ENCODE results near the gene MAPK7.

The MAPK7 gene

DNA sequence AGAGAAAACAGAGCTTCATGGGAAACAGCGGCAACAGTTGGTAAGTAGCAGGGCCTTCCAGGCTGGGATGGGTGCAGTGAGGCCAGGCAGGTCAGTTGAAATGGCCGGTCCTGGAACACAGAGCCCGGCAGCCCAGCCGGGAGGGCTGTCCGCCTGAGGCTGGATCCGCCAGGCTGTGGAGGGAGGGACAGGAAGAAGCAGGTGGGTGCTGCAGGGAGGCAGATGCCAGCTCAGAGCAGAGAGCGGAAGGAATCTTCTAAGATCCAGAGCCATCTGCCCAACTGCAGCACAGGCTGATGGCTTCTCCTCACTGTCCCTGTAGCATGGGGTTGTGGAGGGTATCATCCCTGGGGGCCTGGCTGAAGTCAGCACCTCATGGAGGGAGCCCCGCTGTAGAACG, 33.3 kb downstream of the MAPK7 start:
- POLR2A ChIA-PET = interaction anchor here (0.8 kb wide), 1 partner anchor 42 kb away, joined by 3 read pairs; no protein-coding TSS in a partner anchor
- WGBS (ENCODE audit: insufficient coverage) = no CpG with 5 or more reads among the region's 9 CpGs
- no peaks in the 10 kb centered on the region for H3K9me3 ChIP-seq (ENCODE audit: control extremely low read depth in 1 of 5, control insufficient read depth in 4 of 5, insufficient read depth in 2 of 5, low read depth in 1 of 5, low read length in 4 of 5)
- DNase-seq = no peak
- H3K27me3 ChIP-seq (replicated peaks in 2 of 5; ENCODE audit: control insufficient read depth in 4 of 5, insufficient read depth in 5 of 5, low read length in 4 of 5) = peaks cover 0 to 25% (median 6%) of the 10 kb centered on the region in 5 experiments
- no peak overlapping the region for H3K27ac ChIP-seq (ENCODE audit: insufficient read depth in 1 of 2, low read depth in 1 of 2, low read length in 2 of 2, poor library complexity in 1 of 2, severe bottlenecking in 2 of 2)
- no peak overlapping the region for H3K4me3 ChIP-seq (ENCODE audit: control insufficient read depth in 1 of 7, extremely low read depth in 1 of 7, insufficient read depth in 4 of 7, low read depth in 2 of 7, low read length in 6 of 7)
- H3K36me3 ChIP-seq (ENCODE audit: control insufficient read depth in 4 of 4, insufficient read depth in 4 of 4, low read length in 3 of 4) = no peaks in the 10 kb centered on the region
- H3K4me1 ChIP-seq (ENCODE audit: control extremely low read depth in 1 of 4, control insufficient read depth in 4 of 4, insufficient read depth in 4 of 4, low read length in 3 of 4) = no peaks in the 10 kb centered on the region
- CTCF ChIA-PET = interaction anchor here (0.8 to 1.5 kb wide), 2 partner anchors 8 to 34 kb away, joined by 3 read pairs; partner anchors contain the start of gene MAPK7

DNA sequence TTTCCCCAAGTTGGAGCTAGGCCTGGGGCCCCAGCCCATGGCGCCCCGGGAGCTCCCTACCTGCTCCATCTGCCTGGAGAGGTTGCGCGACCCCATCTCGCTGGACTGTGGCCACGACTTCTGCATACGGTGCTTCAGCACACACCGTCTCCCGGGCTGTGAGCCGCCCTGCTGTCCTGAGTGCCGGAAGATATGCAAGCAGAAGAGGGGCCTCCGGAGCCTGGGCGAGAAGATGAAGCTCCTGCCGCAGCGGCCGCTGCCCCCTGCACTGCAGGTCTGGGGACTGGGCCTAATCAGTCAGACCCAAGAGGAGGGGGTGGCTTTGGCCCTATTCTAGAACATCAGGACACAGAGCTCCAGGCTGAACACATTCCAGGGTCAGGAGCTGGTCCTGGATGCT, 34.2 kb downstream of the MAPK7 start:
- DNase-seq = no peak
- WGBS (ENCODE audit: insufficient coverage) = 98% methylated on average over 16 of the region's 16 CpGs

DNA sequence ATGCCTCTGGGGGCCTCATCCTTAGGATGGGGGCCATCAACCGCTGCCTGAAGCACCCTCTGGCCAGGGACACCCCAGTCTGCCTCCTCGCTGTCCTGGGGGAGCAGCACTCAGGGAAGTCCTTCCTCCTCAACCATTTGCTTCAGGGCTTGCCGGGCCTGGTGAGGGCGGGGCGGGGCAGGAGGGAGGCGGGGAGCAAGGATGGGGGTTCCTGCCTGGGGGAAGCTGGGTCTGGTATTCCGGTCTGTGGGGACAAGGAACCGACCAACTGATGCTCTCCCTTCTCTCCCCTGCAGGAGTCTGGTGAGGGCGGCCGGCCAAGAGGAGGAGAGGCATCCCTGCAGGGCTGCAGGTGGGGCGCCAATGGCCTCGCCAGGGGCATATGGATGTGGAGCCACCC, 34.7 kb downstream of the MAPK7 start:
- Histone ChIP-seq H3K27ac (ENCODE audit: insufficient read depth in 1 of 2, low read depth in 1 of 2, low read length in 2 of 2, poor library complexity in 1 of 2, severe bottlenecking in 2 of 2) (no peak overlapping the region), H3K36me3 (ENCODE audit: control insufficient read depth in 4 of 4, insufficient read depth in 4 of 4, low read length in 3 of 4) (no peaks in the 10 kb centered on the region), H3K27me3 (replicated peaks in 2 of 5; ENCODE audit: control insufficient read depth in 4 of 5, insufficient read depth in 5 of 5, low read length in 4 of 5) (peaks cover 0 to 28% (median 7%) of the 10 kb centered on the region in 5 experiments), H3K4me3 (ENCODE audit: control insufficient read depth in 1 of 7, extremely low read depth in 1 of 7, insufficient read depth in 4 of 7, low read depth in 2 of 7, low read length in 6 of 7) (no peak overlapping the region), H3K9me3 (ENCODE audit: control extremely low read depth in 1 of 5, control insufficient read depth in 4 of 5, insufficient read depth in 2 of 5, low read depth in 1 of 5, low read length in 4 of 5) (no peaks in the 10 kb centered on the region), H3K4me1 (ENCODE audit: control extremely low read depth in 1 of 4, control insufficient read depth in 4 of 4, insufficient read depth in 4 of 4, low read length in 3 of 4) (no peaks in the 10 kb centered on the region)
- WGBS (ENCODE audit: insufficient coverage) = 90% methylated on average over 3 of the region's 12 CpGs
- ChIA-PET CTCF (interaction anchor here (1.1 to 1.6 kb wide), 4 partner anchors 14 to 50 kb away, joined by 3 to 6 read pairs (median 3); partner anchors contain the start of gene MAPK7), POLR2A (no interaction called here)
- no peak for DNase-seq

More for the DNA sequence above, 34.2 kb downstream of the MAPK7 start:
- CTCF ChIA-PET = interaction anchor here (0.8 to 1.6 kb wide), 4 partner anchors 9 to 35 kb away, joined by 3 to 6 read pairs (median 3); partner anchors contain the start of gene MAPK7
- Histone ChIP-seq H3K4me3 (ENCODE audit: control insufficient read depth in 1 of 7, extremely low read depth in 1 of 7, insufficient read depth in 4 of 7, low read depth in 2 of 7, low read length in 6 of 7) (no peak overlapping the region), H3K27me3 (replicated peaks in 2 of 5; ENCODE audit: control insufficient read depth in 4 of 5, insufficient read depth in 5 of 5, low read length in 4 of 5) (peaks cover 0 to 28% (median 6%) of the 10 kb centered on the region in 5 experiments), H3K9me3 (ENCODE audit: control extremely low read depth in 1 of 5, control insufficient read depth in 4 of 5, insufficient read depth in 2 of 5, low read depth in 1 of 5, low read length in 4 of 5) (no peaks in the 10 kb centered on the region), H3K36me3 (ENCODE audit: control insufficient read depth in 4 of 4, insufficient read depth in 4 of 4, low read length in 3 of 4) (no peaks in the 10 kb centered on the region), H3K27ac (ENCODE audit: insufficient read depth in 1 of 2, low read depth in 1 of 2, low read length in 2 of 2, poor library complexity in 1 of 2, severe bottlenecking in 2 of 2) (no peak overlapping the region), H3K4me1 (ENCODE audit: control extremely low read depth in 1 of 4, control insufficient read depth in 4 of 4, insufficient read depth in 4 of 4, low read length in 3 of 4) (no peaks in the 10 kb centered on the region)
- POLR2A ChIA-PET = no interaction called here

DNA sequence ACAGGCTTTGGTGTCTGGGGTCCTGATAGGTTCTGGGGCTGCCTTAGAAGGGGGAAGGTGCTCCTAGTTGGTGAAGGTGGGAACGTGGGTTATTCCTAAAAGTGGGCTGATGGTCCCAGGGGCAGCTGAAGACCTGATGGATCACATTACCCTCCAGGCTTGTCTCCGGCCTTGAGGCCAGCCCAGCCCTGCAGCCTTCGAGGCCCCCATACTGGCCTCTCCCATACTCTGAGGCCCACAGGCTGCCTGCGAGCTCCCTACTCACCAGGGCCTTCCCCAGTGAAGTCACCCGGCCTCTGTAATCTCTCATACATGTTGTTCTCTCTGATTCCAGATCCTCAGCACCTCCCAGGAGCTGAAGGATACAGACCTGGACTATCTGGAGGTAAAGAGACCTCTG, 35.5 kb downstream of the MAPK7 start:
- H3K4me1 ChIP-seq (ENCODE audit: control extremely low read depth in 1 of 4, control insufficient read depth in 4 of 4, insufficient read depth in 4 of 4, low read length in 3 of 4) = peaks cover 0 to 3% (median 0%) of the 10 kb centered on the region in 4 experiments
- ChIA-PET CTCF (interaction anchor here (1.1 to 1.6 kb wide), 3 partner anchors 13 to 51 kb away, joined by 3 to 6 read pairs (median 3); no protein-coding TSS in a partner anchor), POLR2A (no interaction called here)
- no peaks in the 10 kb centered on the region for H3K36me3 ChIP-seq (ENCODE audit: control insufficient read depth in 4 of 4, insufficient read depth in 4 of 4, low read length in 3 of 4)
- peaks cover 0 to 28% (median 8%) of the 10 kb centered on the region in 5 experiments for H3K27me3 ChIP-seq (replicated peaks in 2 of 5; ENCODE audit: control insufficient read depth in 4 of 5, insufficient read depth in 5 of 5, low read length in 4 of 5)
- H3K9me3 ChIP-seq (ENCODE audit: control extremely low read depth in 1 of 5, control insufficient read depth in 4 of 5, insufficient read depth in 2 of 5, low read depth in 1 of 5, low read length in 4 of 5) = no peaks in the 10 kb centered on the region
- no peak overlapping the region for H3K4me3 ChIP-seq (ENCODE audit: control insufficient read depth in 1 of 7, extremely low read depth in 1 of 7, insufficient read depth in 4 of 7, low read depth in 2 of 7, low read length in 6 of 7)
- H3K27ac ChIP-seq (ENCODE audit: insufficient read depth in 1 of 2, low read depth in 1 of 2, low read length in 2 of 2, poor library complexity in 1 of 2, severe bottlenecking in 2 of 2) = no peak overlapping the region
- no peak for DNase-seq
- 90% methylated on average over 4 of the region's 5 CpGs for WGBS (ENCODE audit: insufficient coverage)

DNA sequence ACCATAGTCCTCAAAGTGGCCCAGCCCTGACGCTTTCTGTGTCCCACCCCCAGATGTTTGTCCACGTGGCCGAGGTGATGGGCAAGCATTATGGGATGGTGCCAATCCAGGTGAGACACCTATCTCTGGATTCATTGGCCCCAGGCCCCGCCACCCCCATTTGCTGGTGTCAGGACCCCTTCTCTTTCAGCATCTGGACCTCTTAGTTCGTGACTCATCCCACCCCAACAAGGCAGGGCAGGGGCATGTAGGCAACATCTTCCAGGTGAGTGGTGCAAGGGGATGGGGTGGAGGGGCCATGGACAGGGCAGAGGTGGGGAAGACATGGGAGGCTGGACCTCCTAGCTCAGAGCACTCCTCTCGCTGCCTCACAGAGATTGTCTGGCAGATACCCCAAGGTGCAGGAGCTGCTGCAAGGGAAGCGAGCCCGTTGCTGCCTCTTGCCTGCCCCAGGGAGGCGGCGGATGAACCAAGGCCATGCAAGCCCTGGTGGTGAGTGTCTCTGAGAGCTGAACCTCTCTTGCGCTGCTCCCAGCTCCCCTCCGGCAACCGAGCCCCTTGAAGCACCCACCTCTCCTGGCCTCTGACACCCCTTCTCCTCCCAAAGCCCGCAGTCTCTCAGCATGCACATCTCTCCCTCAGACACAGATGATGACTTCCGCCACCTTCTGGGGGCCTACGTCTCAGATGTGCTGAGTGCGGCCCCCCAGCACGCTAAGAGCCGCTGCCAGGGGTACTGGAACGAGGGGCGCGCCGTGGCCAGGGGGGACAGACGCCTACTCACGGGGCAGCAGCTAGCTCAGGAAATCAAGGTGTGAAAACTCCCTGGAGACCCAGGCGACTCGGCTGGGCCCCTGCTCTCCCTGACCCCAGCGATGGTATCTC, 36.3 kb downstream of the MAPK7 start:
- H3K27me3 ChIP-seq (replicated peaks in 2 of 5; ENCODE audit: control insufficient read depth in 4 of 5, insufficient read depth in 5 of 5, low read length in 4 of 5) = peaks cover 0 to 28% (median 8%) of the 10 kb centered on the region in 5 experiments
- peaks cover 0 to 3% (median 0%) of the 10 kb centered on the region in 4 experiments for H3K4me1 ChIP-seq (ENCODE audit: control extremely low read depth in 1 of 4, control insufficient read depth in 4 of 4, insufficient read depth in 4 of 4, low read length in 3 of 4)
- DNase-seq = no peak
- no peaks in the 10 kb centered on the region for H3K36me3 ChIP-seq (ENCODE audit: control insufficient read depth in 4 of 4, insufficient read depth in 4 of 4, low read length in 3 of 4)
- CTCF ChIA-PET = no interaction called here
- H3K27ac ChIP-seq (ENCODE audit: insufficient read depth in 1 of 2, low read depth in 1 of 2, low read length in 2 of 2, poor library complexity in 1 of 2, severe bottlenecking in 2 of 2) = no peak overlapping the region
- no peak overlapping the region for H3K4me3 ChIP-seq (ENCODE audit: control insufficient read depth in 1 of 7, extremely low read depth in 1 of 7, insufficient read depth in 4 of 7, low read depth in 2 of 7, low read length in 6 of 7)
- no peaks in the 10 kb centered on the region for H3K9me3 ChIP-seq (ENCODE audit: control extremely low read depth in 1 of 5, control insufficient read depth in 4 of 5, insufficient read depth in 2 of 5, low read depth in 1 of 5, low read length in 4 of 5)
- POLR2A ChIA-PET = no interaction called here
- 95% methylated on average over 26 of the region's 28 CpGs for WGBS (ENCODE audit: insufficient coverage)

DNA sequence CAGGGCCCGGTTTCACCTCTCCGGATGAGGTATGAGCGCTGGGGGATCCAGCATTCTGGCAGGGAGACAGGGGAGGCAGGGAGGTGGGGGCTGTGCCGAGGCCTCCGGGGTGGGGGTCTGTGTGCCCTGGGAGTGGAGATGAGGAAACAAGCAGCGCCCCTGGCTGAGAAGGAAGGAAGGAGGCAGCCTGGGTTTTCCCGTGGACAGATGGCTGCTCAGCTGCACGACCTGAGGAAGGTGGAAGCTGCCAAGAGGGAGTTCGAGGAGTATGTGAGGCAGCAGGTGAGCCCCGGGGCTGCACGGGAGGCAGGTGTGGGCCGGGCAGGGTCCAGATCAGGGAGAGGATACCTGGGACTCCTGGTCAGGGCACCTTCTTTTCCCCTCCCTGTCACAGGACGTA, 37.0 kb downstream of the MAPK7 start:
- ChIA-PET CTCF (no interaction called here), POLR2A (no interaction called here)
- DNase-seq = no peak
- Histone ChIP-seq H3K4me1 (ENCODE audit: control extremely low read depth in 1 of 4, control insufficient read depth in 4 of 4, insufficient read depth in 4 of 4, low read length in 3 of 4) (peaks cover 0 to 3% (median 0%) of the 10 kb centered on the region in 4 experiments), H3K36me3 (ENCODE audit: control insufficient read depth in 4 of 4, insufficient read depth in 4 of 4, low read length in 3 of 4) (no peaks in the 10 kb centered on the region), H3K27ac (ENCODE audit: insufficient read depth in 1 of 2, low read depth in 1 of 2, low read length in 2 of 2, poor library complexity in 1 of 2, severe bottlenecking in 2 of 2) (no peak overlapping the region), H3K27me3 (replicated peaks in 2 of 5; ENCODE audit: control insufficient read depth in 4 of 5, insufficient read depth in 5 of 5, low read length in 4 of 5) (peaks cover 0 to 26% (median 5%) of the 10 kb centered on the region in 5 experiments), H3K4me3 (ENCODE audit: control insufficient read depth in 1 of 7, extremely low read depth in 1 of 7, insufficient read depth in 4 of 7, low read depth in 2 of 7, low read length in 6 of 7) (no peak overlapping the region), H3K9me3 (ENCODE audit: control extremely low read depth in 1 of 5, control insufficient read depth in 4 of 5, insufficient read depth in 2 of 5, low read depth in 1 of 5, low read length in 4 of 5) (no peaks in the 10 kb centered on the region)
- 74% methylated on average over 12 of the region's 13 CpGs for whole genome bisulfite sequencing (ENCODE audit: insufficient coverage)
